Neural cell (in vitro differentiated cells): ENCODE data around the gene LCORL.

Experiments
- CTCF ChIP-seq: fragments of 450-650 bp; IDR thresholded peaks from 2 replicates; pipeline ENCODE4 v1.5.1; 2014; ENCODE audit warnings: antibody characterized with exemption, mild to moderate bottlenecking, moderate library complexity; ENCODE audit not compliant: poor library complexity, severe bottlenecking
- EZH2 ChIP-seq: fragments of 200-600, 300-800 bp; shearing (Covaris generic), sonication (generic); IDR thresholded peaks from 2 replicates; pipeline ENCODE4 v1.6.1; 2014; ENCODE audit warnings: antibody characterized with exemption, low read length, borderline replicate concordance, mild to moderate bottlenecking; ENCODE audit not compliant: insufficient read depth, poor library complexity, severe bottlenecking
- TAF1 ChIP-seq: IDR thresholded peaks from 2 replicates; pipeline ENCODE4 v1.6.1; 2012; ENCODE audit warnings: low read depth

GRCh38 chr4:17966312-17966711 lies 55.2 kb downstream of the LCORL start:
- TF ChIP-seq TAF1 (no peak), EZH2 (no peak), CTCF (no peak)
